A549 (cell line): ENCODE measurements around the gene CACNA1I. TPM values are rescaled to one million over a fixed set of nuclear protein-coding genes. Genes with fewer than 3 reads are reported as not detected.

Experiments used
- ATAC-seq, 2 experiments: fragments of 200-7000 bp in 1 of 2; fragments of >200 bp in 1 of 2; cut with Nextera tagmentation in 1 of 2; cut with Tn5 transposase in 1 of 2; 3 replicates each; pipeline versions ENCODE4 v1.8.0 to v1.9.1; 2018 to 2020; ENCODE audit warnings: mild to moderate bottlenecking in 1 of 2, moderate library complexity in 1 of 2
- CTCF ChIA-PET: fragments of 300-600 bp; sonication (Branson Sonifier 250); formaldehyde crosslinking; extraction: SDS; loops from one replicate; lab custom pipeline; 2021; ENCODE audit warnings: antibody characterized with exemption, inconsistent platforms; lab: Yijun Ruan, JAX
- POLR2A ChIA-PET: fragments of 350-600 bp; formaldehyde crosslinking; extraction: SDS; loops from one replicate; lab custom pipeline; 2021; ENCODE audit warnings: antibody characterized with exemption, inconsistent platforms; lab: Yijun Ruan, JAX
- DNase-seq, 2 experiments: peaks; one replicate each; pipeline versions ENCODE4 v3.0.0 to v3.0.0-alpha.2; 2011 to 2016; ENCODE audit warnings: low read depth in 1 of 2, low spot score in 1 of 2
- FAIRE-seq: peaks from 2 replicates; lab custom pipeline; 2011; peaks lifted over from hg19 to GRCh38; lab: Jason Lieb, UNC
- H3K27ac ChIP-seq, 2 experiments: fragments of >200 bp; sonication (Bioruptor Twin); formaldehyde crosslinking; 3 replicates each; pipeline ENCODE4 v1.5.1; 2016 to 2017
- H3K4me1 ChIP-seq: fragments of >200 bp; sonication (Bioruptor Twin); formaldehyde crosslinking; 3 replicates; pipeline ENCODE4 v1.6.1; 2016
- H3K4me2 ChIP-seq: fragments of >200 bp; sonication (Bioruptor Twin); formaldehyde crosslinking; 3 replicates; pipeline ENCODE4 v1.6.1; 2016
- H3K4me3 ChIP-seq: fragments of >200 bp; sonication (Bioruptor Twin); formaldehyde crosslinking; 3 replicates; pipeline ENCODE4 v1.5.1; 2016
- H3K9me3 ChIP-seq: fragments of >200 bp; sonication (Bioruptor Twin); formaldehyde crosslinking; 3 replicates; pipeline ENCODE4 v1.6.1; 2016
- CEBPB ChIP-seq, 2 experiments: fragments of >200 bp in 1 of 2; sonication (Bioruptor Twin) in 1 of 2; formaldehyde crosslinking in 1 of 2; IDR thresholded peaks; 2 replicates each; pipeline ENCODE4 v1.6.1; 2012 to 2016
- EHF ChIP-seq: fragments of 250-450 bp; sonication (Bioruptor Pico); IDR thresholded peaks from 2 replicates; pipeline ENCODE4 v1.5.0; 2020; ENCODE audit warnings: mild to moderate bottlenecking
- EP300 ChIP-seq, 2 experiments: fragments of >200 bp; sonication (Bioruptor Twin); formaldehyde crosslinking; IDR thresholded peaks; 2 replicates in 1 of 2; 3 replicates in 1 of 2; pipeline ENCODE4 v1.6.1; 2016 to 2017
- FOSL2 ChIP-seq, 2 experiments: fragments of 450-650 bp in 1 of 2; fragments of >200 bp in 1 of 2; sonication (Bioruptor Twin) in 1 of 2; formaldehyde crosslinking; IDR thresholded peaks; 2 replicates each; pipeline versions ENCODE4 v1.5.0 to v1.6.1; 2016 to 2020; ENCODE audit warnings: mild to moderate bottlenecking in 1 of 2, moderate library complexity in 1 of 2
- FOXS1 ChIP-seq: fragments of 250-450 bp; sonication (Bioruptor Pico); IDR thresholded peaks from 2 replicates; pipeline ENCODE4 v1.5.0; 2020; ENCODE audit warnings: mild to moderate bottlenecking, moderate library complexity
- HOXA7 ChIP-seq: fragments of 250-450 bp; sonication (Bioruptor Pico); IDR thresholded peaks from 2 replicates; pipeline ENCODE4 v1.5.0; 2020; ENCODE audit warnings: mild to moderate bottlenecking, moderate library complexity
- MYC ChIP-seq: IDR thresholded peaks from 2 replicates; pipeline ENCODE4 v1.6.1; 2012; ENCODE audit warnings: mild to moderate bottlenecking, inconsistent platforms, low read length, improper control_type of control experiment, borderline replicate concordance
- PBX3 ChIP-seq: IDR thresholded peaks from 2 replicates; pipeline ENCODE4 v1.6.1; 2012
- POLR2A ChIP-seq: IDR thresholded peaks from 2 replicates; pipeline ENCODE4 v1.6.1; 2012; ENCODE audit warnings: mild to moderate bottlenecking, low read length
- POLR2AphosphoS2 ChIP-seq: conservative IDR thresholded peaks from 2 replicates; pipeline ENCODE4 v1.6.1; 2012; ENCODE audit warnings: low read length, improper control_type of control experiment, inconsistent platforms
- RCOR1 ChIP-seq: fragments of 150-350 bp; IDR thresholded peaks from 2 replicates; pipeline ENCODE4 v1.6.1; 2014; ENCODE audit warnings: antibody characterized with exemption, low read length, low read depth
- RFX5 ChIP-seq: fragments of 450-650 bp; IDR thresholded peaks from 2 replicates; pipeline ENCODE4 v1.7.1; 2014; ENCODE audit warnings: antibody characterized with exemption, mild to moderate bottlenecking, moderate library complexity
- SREBF2 ChIP-seq: fragments of 450-650 bp; IDR thresholded peaks from 2 replicates; pipeline ENCODE4 v1.6.1; 2014; ENCODE audit warnings: mild to moderate bottlenecking, moderate library complexity
- TP53 ChIP-seq: fragments of 250-450 bp; sonication (Bioruptor Pico); IDR thresholded peaks from 2 replicates; pipeline ENCODE4 v1.5.0; 2021; ENCODE audit warnings: mild to moderate bottlenecking, moderate library complexity
- ZNF302 ChIP-seq: fragments of 250-450 bp; sonication (Bioruptor Pico); IDR thresholded peaks from 2 replicates; pipeline ENCODE4 v1.9.0; 2021; ENCODE audit warnings: inconsistent platforms, mild to moderate bottlenecking, moderate library complexity
- ZSCAN20 ChIP-seq: fragments of 250-450 bp; sonication (Bioruptor Pico); IDR thresholded peaks from 2 replicates; pipeline ENCODE4 v1.8.0; 2022; ENCODE audit warnings: mild to moderate bottlenecking, moderate library complexity
- WGBS: methylation state at CpG from one replicate; pipeline ENCODE4 v1.1.6; 2017; ENCODE audit errors: missing lambda C conversion rate; 5-methylcytosine and 5-hydroxymethylcytosine counted together
- polyA plus RNA-seq, 4 experiments: library from polyadenylated mRNA; depleted of rRNA in 3 of 4; stranded (reverse); fragments of >200 nt; fragmentation: RNase III in 1 of 4; extraction: RNeasy Plus Mini Kit Qiagen cat#74134 plus additional on column Dnase treatment in 1 of 4; gene quantifications; 2 replicates in 3 of 4; 3 replicates in 1 of 4; pipeline ENCODE4 v1.2.3, GENCODE V29; 2011 to 2017
- TF ChIP-seq, protein P1 (sequence below): fragments of 250-450 bp; sonication (Bioruptor Pico); IDR thresholded peaks from 2 replicates; pipeline ENCODE4 v1.5.0; 2020; ENCODE audit warnings: low read depth, mild to moderate bottlenecking, moderate library complexity

CACNA1I gene
- polyA plus RNA-seq, 2 of the 4 experiments (the other 2 are of a cell fraction), result 0.03 to 0.13 TPM

DNA sequence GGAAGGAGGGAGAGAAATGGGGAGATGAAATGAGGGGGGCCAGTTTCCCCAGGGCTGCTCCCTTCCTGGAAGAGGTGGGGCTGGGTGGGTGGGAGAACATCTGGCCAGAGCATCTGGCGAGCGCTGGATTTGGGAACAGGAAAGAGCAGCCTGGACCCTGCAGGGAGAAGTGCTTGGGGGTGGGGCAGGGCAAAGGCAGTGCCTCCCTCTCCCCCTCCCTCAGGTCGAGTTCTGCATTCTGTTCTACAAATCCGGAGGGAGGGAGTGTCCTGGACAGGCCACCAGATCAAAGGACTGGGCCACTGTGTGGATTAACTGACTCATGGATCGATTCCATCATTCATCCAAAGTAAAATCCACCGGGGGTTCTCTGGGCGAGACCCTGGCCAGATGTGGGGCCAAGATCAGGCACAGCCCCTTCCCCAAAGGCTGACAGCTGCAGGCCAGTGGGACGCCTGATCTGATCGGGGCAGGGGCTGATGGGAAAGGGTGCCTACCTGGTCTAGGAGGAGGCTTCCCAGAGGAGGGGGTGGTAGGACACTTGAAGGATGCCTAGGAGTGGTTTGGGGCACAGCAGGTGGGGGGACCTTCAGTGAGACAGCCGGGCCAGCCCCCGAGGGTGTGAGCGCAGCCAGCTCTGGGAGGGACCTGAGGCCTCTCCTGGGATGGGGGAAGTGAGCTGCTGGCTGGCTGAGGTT lies 57.5 kb downstream of the CACNA1I start (continued):
- TF ChIP-seq EP300 (IDR thresholded peaks at IDR 0.05), result no peak

DNA sequence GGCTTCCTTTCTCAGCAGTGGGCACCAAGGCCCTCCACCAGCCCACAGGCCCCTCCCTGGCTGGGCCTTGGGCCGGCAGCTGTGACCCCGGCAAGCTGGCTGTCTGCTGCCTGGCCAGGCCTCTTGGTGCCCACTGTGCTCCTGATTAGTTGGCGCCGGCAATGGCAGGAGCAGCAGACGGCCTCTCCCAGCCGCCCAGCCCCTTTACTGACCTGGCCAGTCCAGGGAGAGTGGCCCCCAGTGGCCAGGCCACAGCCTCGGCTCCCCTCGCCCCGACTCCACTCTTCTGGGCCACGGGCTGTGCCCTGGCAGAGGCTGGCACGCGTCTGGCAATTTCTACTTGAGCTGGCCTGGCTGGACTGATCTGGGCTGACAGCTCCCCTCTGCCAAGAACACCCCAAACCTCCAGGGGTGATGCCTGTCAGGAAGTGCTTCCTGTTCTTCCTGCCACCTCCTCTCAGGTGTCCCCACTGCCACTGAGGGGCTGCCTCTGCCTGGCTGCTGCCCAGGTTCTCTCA lies 58.1 kb downstream of the CACNA1I start:
- 90% methylated on average over 7 of the region's 12 CpGs for WGBS
- H3K9me3 ChIP-seq, result no peaks in the 10 kb centered on the region
- ATAC-seq (no peak), DNase-seq (no peak), FAIRE-seq (no peak)
- H3K27ac ChIP-seq, result no peak overlapping the region
- no peak for TF ChIP-seq EP300 (IDR thresholded peaks at IDR 0.05)
- no peak for TF ChIP-seq POLR2AphosphoS2
- no peak for TF ChIP-seq MYC
- H3K4me2 ChIP-seq, result no peak overlapping the region
- no peak overlapping the region for H3K4me3 ChIP-seq
- ChIA-PET CTCF (interaction anchor here (0.7 kb wide), 1 partner anchor 94 kb away, joined by 3 read pairs; no protein-coding TSS in a partner anchor), POLR2A (no interaction called here)
- H3K4me1 ChIP-seq, result no peaks in the 10 kb centered on the region

GRCh38 chr22:39629851-39630250 lies 59.3 kb downstream of the CACNA1I start:
- no peak for FAIRE-seq
- no peak overlapping the region for H3K27ac ChIP-seq
- TF ChIP-seq ZNF302 (CRISPR knock-in tag) (no peak), HOXA7 (CRISPR knock-in tag) (no peak), RCOR1 (no peak), PBX3 (no peak), SREBF2 (no peak), RFX5 (no peak), TP53 (CRISPR knock-in tag) (no peak)
- TF ChIP-seq, all 56 proteins: peak for 0
- Histone ChIP-seq H3K4me2 (no peak overlapping the region), H3K9me3 (no peaks in the 10 kb centered on the region), H3K4me3 (no peak overlapping the region), H3K4me1 (peaks cover 6% of the 10 kb centered on the region)
- ChIA-PET POLR2A (no interaction called here), CTCF (interaction anchor here (0.7 kb wide), 1 partner anchor 20 kb away, joined by 3 read pairs; no protein-coding TSS in a partner anchor)
- no peak for DNase-seq
- no peak for ATAC-seq
- 59% methylated on average over 8 of the region's 8 CpGs for WGBS

DNA sequence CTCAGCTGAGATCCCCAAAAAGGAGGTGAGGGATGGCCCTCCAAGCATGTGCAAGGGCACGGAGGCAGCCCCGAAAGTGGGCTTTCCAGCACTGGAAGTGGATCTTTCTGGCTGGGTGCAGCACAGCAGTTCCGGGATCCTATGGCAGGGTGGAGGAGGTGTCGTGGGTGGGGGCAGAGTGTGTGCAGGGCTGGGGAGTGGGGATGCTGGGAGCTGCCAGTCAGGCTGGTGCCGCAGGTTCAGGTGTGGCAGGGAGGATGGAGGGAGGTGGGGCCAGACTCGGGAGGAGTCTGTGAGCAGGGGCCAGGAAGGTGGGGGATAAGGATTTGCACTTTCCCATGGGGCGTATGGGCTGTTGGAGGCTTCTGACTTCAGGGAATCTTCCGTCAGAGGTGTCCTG lies 60.2 kb downstream of the CACNA1I start:
- Histone ChIP-seq H3K9me3 (no peaks in the 10 kb centered on the region), H3K4me1 (peaks cover 14% of the 10 kb centered on the region), H3K27ac (no peak overlapping the region), H3K4me2 (no peak overlapping the region), H3K4me3 (no peak overlapping the region)
- ChIA-PET POLR2A (no interaction called here), CTCF (interaction anchor here (0.8 to 1.9 kb wide), 2 partner anchors 14 to 394 kb away, joined by 3 to 5 read pairs; no protein-coding TSS in a partner anchor)
- TF ChIP-seq RFX5 (no peak), FOXS1 (CRISPR knock-in tag) (no peak), EHF (no peak), POLR2A (no peak), ZSCAN20 (no peak), FOSL2 (IDR thresholded peaks at IDR 0.05) (no peak), FOSL2 (CRISPR knock-in tag; IDR thresholded peaks at IDR 0.05) (no peak), CEBPB (IDR thresholded peaks at IDR 0.05) (no peak)
- TF ChIP-seq, protein P1, sequence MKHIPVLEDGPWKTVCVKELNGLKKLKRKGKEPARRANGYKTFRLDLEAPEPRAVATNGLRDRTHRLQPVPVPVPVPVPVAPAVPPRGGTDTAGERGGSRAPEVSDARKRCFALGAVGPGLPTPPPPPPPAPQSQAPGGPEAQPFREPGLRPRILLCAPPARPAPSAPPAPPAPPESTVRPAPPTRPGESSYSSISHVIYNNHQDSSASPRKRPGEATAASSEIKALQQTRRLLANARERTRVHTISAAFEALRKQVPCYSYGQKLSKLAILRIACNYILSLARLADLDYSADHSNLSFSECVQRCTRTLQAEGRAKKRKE (CRISPR knock-in tag), result no peak
- WGBS, result 73% methylated on average over 7 of the region's 8 CpGs
- ATAC-seq (no peak), DNase-seq (no peak), FAIRE-seq (no peak)
